Left lung (tissue), 10 donors: ENCODE data around the gene FUT2. TPM values are rescaled to one million over a fixed set of nuclear protein-coding genes. Genes with fewer than 3 reads are reported as not detected.

Experiments used
- ATAC-seq: fragments of 200-7000 bp; cut with Tn5 transposase; one replicate; pipeline ENCODE4 v1.9.1; 2020; ENCODE audit warnings: moderate library complexity
- DNase-seq, 4 donors: peaks; one replicate each; pipeline ENCODE4 v3.0.0-alpha.2; 2013 to 2020
- H3K27ac ChIP-seq, 2 donors: fragments of 200-600 bp; sonication (generic) in 1 of 2; one replicate each; pipeline versions ENCODE4 v1.5.0 to v1.8.0; 2020 to 2021
- H3K27me3 ChIP-seq, 2 donors: fragments of 200-600 bp; sonication (generic) in 1 of 2; one replicate each; pipeline versions ENCODE4 v1.5.0 to v1.8.0; 2020 to 2021
- H3K36me3 ChIP-seq, 2 donors: fragments of 200-600 bp; sonication (generic) in 1 of 2; one replicate each; pipeline versions ENCODE4 v1.5.0 to v1.8.0; 2020 to 2021
- H3K4me1 ChIP-seq, 2 donors: fragments of 200-600 bp; one replicate each; pipeline ENCODE4 v1.8.0; 2021
- H3K4me3 ChIP-seq, 2 donors: fragments of 200-600 bp; sonication (generic) in 1 of 2; one replicate each; pipeline versions ENCODE4 v1.5.0 to v1.8.0; 2020 to 2021; ENCODE audit warnings: mild to moderate bottlenecking in 1 of 2
- H3K9me3 ChIP-seq, 2 donors: fragments of 200-600 bp; sonication (generic) in 1 of 2; one replicate each; pipeline versions ENCODE4 v1.5.0 to v1.8.0; 2020 to 2021
- intact Hi-C, 2 donors: fragments of 100-400 bp; cut with DNase I; formaldehyde crosslinking; loops; one replicate each; pipeline versions ENCODE4 v1.11.2 to v1.14.2; 2022
- polyA plus RNA-seq, 6 donors: library from polyadenylated mRNA; unstranded; fragments of 120-200 nt; gene quantifications; one replicate each; pipeline ENCODE4 v1.2.1, GENCODE V29; 2013; ENCODE audit not compliant: insufficient read length in 6 of 6
- total RNA-seq, 2 donors: library from RNA; stranded (reverse); fragmentation: NEBNext Ultra II Directional; extraction: Animal tissue kit (Norgen Biotek cat#: 25700); gene quantifications; one replicate each; pipeline ENCODE4 v1.2.1, GENCODE V29; 2021
- TF ChIP-seq, protein P1 (sequence below), 2 donors: fragments of 200-600 bp; sonication (generic) in 1 of 2; IDR thresholded peaks; one replicate each; pipeline versions ENCODE4 v1.5.0 to v1.8.0; 2021; ENCODE audit warnings: antibody characterized with exemption in 2 of 2
- donor health status: DM: no; HTN: yes; CAD: no.
- donor health status: DM: no; HTN: no; CAD: no.

Gene FUT2
- total and polyA plus RNA-seq, 8 donors = 1.1 to 3.7 (median 2.7) TPM

DNA sequence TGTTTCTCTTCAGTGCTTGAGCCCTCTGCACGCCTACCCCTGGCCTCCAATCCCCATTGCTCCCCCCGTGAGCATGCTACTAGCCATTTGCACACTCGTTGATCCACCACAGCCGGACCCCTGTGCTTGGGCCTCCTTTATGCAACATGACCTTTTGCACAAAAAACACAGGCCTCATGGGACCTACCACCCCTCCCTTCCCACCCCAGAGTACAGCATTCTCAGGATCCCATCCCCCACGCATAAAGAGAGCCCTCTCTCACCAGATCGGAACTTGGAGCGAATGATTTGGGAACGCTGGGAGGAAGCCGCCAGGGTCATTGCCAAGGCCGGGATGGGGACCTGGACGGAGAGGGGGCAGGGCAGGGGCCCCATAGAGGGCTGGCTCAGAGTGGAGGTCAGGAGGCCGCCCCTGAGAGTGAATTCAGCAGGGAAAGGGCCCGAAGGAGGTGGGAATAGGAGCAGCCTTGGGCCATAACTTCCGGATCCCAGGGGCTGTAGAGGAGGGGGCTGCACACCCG is 23.0 kb downstream of the FUT2 start:
- DNase-seq (no peak), ATAC-seq (no peak)
- H3K4me3 ChIP-seq = no peak overlapping the region
- TF ChIP-seq, protein P1, sequence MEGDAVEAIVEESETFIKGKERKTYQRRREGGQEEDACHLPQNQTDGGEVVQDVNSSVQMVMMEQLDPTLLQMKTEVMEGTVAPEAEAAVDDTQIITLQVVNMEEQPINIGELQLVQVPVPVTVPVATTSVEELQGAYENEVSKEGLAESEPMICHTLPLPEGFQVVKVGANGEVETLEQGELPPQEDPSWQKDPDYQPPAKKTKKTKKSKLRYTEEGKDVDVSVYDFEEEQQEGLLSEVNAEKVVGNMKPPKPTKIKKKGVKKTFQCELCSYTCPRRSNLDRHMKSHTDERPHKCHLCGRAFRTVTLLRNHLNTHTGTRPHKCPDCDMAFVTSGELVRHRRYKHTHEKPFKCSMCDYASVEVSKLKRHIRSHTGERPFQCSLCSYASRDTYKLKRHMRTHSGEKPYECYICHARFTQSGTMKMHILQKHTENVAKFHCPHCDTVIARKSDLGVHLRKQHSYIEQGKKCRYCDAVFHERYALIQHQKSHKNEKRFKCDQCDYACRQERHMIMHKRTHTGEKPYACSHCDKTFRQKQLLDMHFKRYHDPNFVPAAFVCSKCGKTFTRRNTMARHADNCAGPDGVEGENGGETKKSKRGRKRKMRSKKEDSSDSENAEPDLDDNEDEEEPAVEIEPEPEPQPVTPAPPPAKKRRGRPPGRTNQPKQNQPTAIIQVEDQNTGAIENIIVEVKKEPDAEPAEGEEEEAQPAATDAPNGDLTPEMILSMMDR (IDR thresholded peaks at IDR 0.05) = no peak
- H3K27ac ChIP-seq = peak overlapping the region in 1 of 2 donors; percentile 18
- H3K27me3 ChIP-seq = no peaks in the 10 kb centered on the region
- intact Hi-C loops = no loop called here
- H3K36me3 ChIP-seq = no peaks in the 10 kb centered on the region
- H3K4me1 ChIP-seq = peaks cover 6 to 41% of the 10 kb centered on the region in 2 donors
- H3K9me3 ChIP-seq = no peaks in the 10 kb centered on the region

DNA sequence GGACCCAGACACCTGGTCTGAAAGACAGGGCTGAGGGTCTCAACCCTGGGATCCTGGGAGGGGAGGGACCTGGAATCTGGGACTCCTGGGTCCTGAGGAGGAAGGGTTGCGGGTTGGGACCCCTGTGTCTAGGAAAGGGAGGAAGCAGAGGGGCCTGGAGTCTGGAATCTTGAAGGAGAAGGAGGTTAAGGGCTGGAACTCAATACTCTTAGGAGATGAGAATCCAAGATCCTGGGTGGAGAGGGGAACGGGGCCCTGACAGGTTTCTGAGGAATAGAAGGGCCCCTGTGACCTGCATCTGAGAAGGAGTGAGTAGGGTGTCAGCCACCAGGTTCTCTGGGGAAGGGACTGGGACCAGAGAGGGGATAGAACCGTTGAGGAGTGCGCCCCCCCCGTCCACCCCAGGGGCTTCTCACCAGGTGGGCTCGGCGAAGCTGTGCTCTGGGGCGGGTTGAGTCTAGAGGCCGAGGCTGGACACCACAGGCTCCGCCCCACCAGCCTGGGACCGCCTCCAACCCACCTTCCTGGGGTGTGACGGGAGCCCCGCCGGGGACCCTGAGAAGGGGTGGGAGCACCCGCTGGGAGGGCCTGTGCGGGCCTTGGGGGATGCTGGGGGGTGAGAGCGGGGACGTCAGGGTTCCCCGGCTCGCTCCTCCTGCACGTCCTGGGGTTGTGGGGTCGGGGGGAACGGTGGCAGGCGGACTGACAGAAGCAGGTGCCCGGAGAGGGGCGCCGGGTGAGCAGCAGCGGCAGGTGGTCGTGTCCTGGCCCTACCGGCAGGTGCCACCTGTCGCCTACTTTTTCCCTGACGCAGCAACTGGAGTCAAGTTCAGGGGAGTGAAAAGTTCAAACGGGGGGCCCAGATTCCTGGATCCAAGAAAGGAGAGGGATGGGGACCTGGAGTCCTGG is 23.7 kb downstream of the FUT2 start, which contains the start of gene MAMSTR:
Gene MAMSTR (minus strand): TSS at position 463 of the 909 bp plus-strand sequence. CDS start 694 bp downstream, outside the sequence.
- peak within 1 kb of the TSS in 1 of 2 donors; percentile 41 for H3K4me3 ChIP-seq

DNA sequence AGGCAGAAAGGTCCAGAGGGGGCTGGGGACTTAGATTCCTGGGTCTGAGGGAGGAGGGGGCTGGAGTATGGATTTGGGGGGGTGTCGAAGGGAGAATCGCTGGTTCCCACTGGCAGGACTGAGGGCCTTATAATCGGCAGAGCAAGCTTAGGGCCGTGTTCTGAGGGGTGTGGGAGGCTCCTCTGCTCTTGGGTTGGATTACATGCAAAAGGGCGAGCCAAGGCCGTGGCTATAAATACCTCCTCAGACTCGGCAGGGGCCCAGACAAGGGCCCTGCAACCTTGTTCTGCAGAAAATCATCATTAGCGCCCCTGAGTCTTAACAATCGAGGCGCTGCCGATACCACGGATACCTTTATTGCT is 24.5 kb downstream of the FUT2 start:
- DNase-seq = no peak
- intact Hi-C loops = no loop called here
- TF ChIP-seq, protein P1 (IDR thresholded peaks at IDR 0.05) = no peak
- ATAC-seq = no peak
- Histone ChIP-seq H3K4me3 (no peak overlapping the region), H3K4me1 (peaks cover 7 to 43% of the 10 kb centered on the region in 2 donors), H3K27me3 (no peaks in the 10 kb centered on the region), H3K9me3 (peaks cover 0 to 6% of the 10 kb centered on the region in 2 donors), H3K27ac (peak overlapping the region in 1 of 2 donors; percentile 75), H3K36me3 (no peaks in the 10 kb centered on the region)

More for the DNA sequence above, 23.7 kb downstream of the FUT2 start, which contains the start of gene MAMSTR:
- H3K27me3 ChIP-seq = no peaks in the 10 kb centered on the region
- intact Hi-C loops = no loop called here
- DNase-seq (peak in 1 of 4 donors; percentile 82), ATAC-seq (no peak)
- peaks cover 9 to 45% of the 10 kb centered on the region in 2 donors for H3K4me1 ChIP-seq
- TF ChIP-seq, protein P1 (IDR thresholded peaks at IDR 0.05) = no peak
- no peaks in the 10 kb centered on the region for H3K9me3 ChIP-seq
- H3K27ac ChIP-seq = peak within 1 kb of the TSS in 1 of 2 donors; percentile 75
- no peaks in the 10 kb centered on the region for H3K36me3 ChIP-seq

DNA sequence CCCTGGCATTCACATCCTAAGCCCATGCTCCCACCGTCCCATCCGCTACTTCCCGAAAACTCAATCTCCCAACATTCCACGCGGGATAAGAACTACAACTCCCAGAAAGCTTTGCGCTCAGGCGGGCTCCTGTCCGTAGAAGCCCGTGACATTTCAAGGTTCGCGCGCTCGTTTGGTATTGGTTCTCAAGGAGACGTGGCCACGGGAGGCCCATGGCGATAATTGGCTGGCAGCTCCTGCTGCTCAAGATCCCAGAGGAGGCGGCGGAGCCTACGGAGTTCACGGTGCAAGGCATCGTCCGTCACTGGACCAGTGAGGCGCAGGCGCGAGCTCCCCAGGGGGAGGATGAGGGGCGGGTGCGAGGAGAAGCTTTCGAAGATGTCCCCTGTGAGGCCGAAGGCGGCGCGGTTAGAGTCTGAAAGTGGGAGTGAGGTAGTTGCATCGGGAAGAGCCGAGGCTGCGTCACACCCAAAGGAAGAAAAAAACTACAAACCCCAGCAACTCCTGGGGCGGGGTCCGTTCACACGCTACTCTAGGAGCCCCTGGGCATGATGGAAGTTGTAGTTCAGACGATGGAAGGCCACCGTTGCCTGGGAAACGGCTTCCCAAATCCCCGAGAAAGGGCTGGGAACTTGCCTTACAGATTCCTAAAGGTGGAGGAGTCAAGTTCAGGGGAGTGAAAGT is 25.0 kb downstream of the FUT2 start:
- peaks cover 7 to 44% of the 10 kb centered on the region in 2 donors for H3K4me1 ChIP-seq
- DNase-seq = peak; percentile 93 to 99 (median 99)
- intact Hi-C loops = no loop called here

More for the DNA sequence above, 25.0 kb downstream of the FUT2 start:
- peak; percentile 94 for ATAC-seq
- Histone ChIP-seq H3K4me3 (peak overlapping the region; percentile 41), H3K36me3 (no peaks in the 10 kb centered on the region), H3K9me3 (peaks cover 0 to 10% of the 10 kb centered on the region in 2 donors), H3K27me3 (no peaks in the 10 kb centered on the region), H3K27ac (peak overlapping the region; percentile 75)
- TF ChIP-seq, protein P1 (IDR thresholded peaks at IDR 0.05) = no peak
